Measurements from ENCODE around the gene MYORG. TPM values are rescaled to one million over a fixed set of nuclear protein-coding genes. Genes with fewer than 3 reads are reported as not detected.

Gene MYORG
- total and polyA plus RNA-seq, 9 of the 15 experiments (the other 6 are each of a cell fraction or from before 2014, with no cell fraction given): 0.06 to 0.82 (median 0.18) TPM

- H3K4me2 ChIP-seq (ENCODE audit: insufficient read depth, low read length): no peak overlapping the region
- no peaks in the 10 kb centered on the region for H3K79me2 ChIP-seq (ENCODE audit: control insufficient read depth, insufficient read depth, low read length)
- ATAC-seq (no peak), DNase-seq (ENCODE audit: extremely low read depth in 1 of 4, low spot score in 3 of 4) (no peak), FAIRE-seq (no peak)
- no peak overlapping the region for H3K9ac ChIP-seq (ENCODE audit: insufficient read depth in 1 of 2, low read depth in 2 of 2, low read length in 2 of 2)
- no TSS peak for BruUV-seq (replicated peaks)
- no peaks in the 10 kb centered on the region for H3K4me1 ChIP-seq (replicated peaks in 1 of 2; ENCODE audit: control insufficient read depth in 2 of 2, insufficient read depth in 2 of 2, low read length in 2 of 2)
- WGBS (ENCODE audit: insufficient coverage, low coverage, missing lambda C conversion rate): 0% methylated on average over 2 of the region's 2 CpGs
- H2AFZ ChIP-seq (ENCODE audit: low read depth, low read length): no peak overlapping the region
- no peak overlapping the region for H3K4me3 ChIP-seq
- POLR2A ChIA-PET: no interaction called here
- CTCF ChIA-PET (ENCODE audit: low intra/inter-chr PET ratio): no interaction called here
- no peaks in the 10 kb centered on the region for H3K9me1 ChIP-seq (ENCODE audit: control insufficient read depth, insufficient read depth, low read length)
- H3K27me3 ChIP-seq (ENCODE audit: control insufficient read depth in 2 of 2, insufficient read depth in 2 of 2, low read length in 2 of 2): peaks cover 0 to 7% of the 10 kb centered on the region in 2 experiments; a peak in 1 of 5 replicates
- no peaks in the 10 kb centered on the region for H4K20me1 ChIP-seq (replicated peaks; ENCODE audit: control insufficient read depth, insufficient read depth, low read length)
- intact Hi-C loops (cut with micrococcal nuclease) (no loop called here), in situ Hi-C loops (cut with MboI) (no loop called here)
- no peaks in the 10 kb centered on the region for H3K36me3 ChIP-seq (ENCODE audit: control insufficient read depth, insufficient read depth, low read length)
- H3K9me3 ChIP-seq (replicated peaks; ENCODE audit: control insufficient read depth, insufficient read depth, low read depth, low read length): 0 out of 2 replicates have a peak, but pooled peaks cover 2% of the 10 kb centered on the region
- H3K27ac ChIP-seq (ENCODE audit: extremely low read depth, low read depth, low read length): no peak overlapping the region
- TF ChIP-seq MYNN (IDR thresholded peaks at IDR 0.05) (no peak), MYNN (CRISPR knock-in tag; IDR thresholded peaks at IDR 0.05) (no peak), CREB3L1 (IDR thresholded peaks at IDR 0.05; ENCODE audit: borderline replicate concordance, low read depth) (no peak), ZNF121 (CRISPR knock-in tag; conservative IDR thresholded peaks at IDR 0.05) (no peak), ZNF134 (CRISPR knock-in tag; conservative IDR thresholded peaks at IDR 0.05) (no peak), BRF2 (IDR thresholded peaks at IDR 0.05; ENCODE audit: borderline replicate concordance, insufficient read depth, insufficient read length) (no peak), ZFX (CRISPR knock-in tag; IDR thresholded peaks at IDR 0.05) (no peak), ZBTB5 (IDR thresholded peaks at IDR 0.05) (no peak), L3MBTL2 (IDR thresholded peaks at IDR 0.05) (no peak), MLLT1 (IDR thresholded peaks at IDR 0.05) (no peak), ZNF511 (CRISPR knock-in tag; IDR thresholded peaks at IDR 0.05) (no peak), MAX (CRISPR knock-in tag; IDR thresholded peaks at IDR 0.05) (no peak), MXD1 (CRISPR knock-in tag; IDR thresholded peaks at IDR 0.05; ENCODE audit: borderline replicate concordance, poor library complexity, severe bottlenecking) (no peak), THRAP3 (IDR thresholded peaks at IDR 0.05; ENCODE audit: borderline replicate concordance) (no peak), SUPT5H (IDR thresholded peaks at IDR 0.05) (no peak), CREBBP (IDR thresholded peaks at IDR 0.05; ENCODE audit: low read depth, low read length) (no peak)
Measured at GRCh38 chr9:34365282-34365681, 11.4 kb downstream of the MYORG start.

Data from K562 (cell line).